Stimulated activated CD8-positive, alpha-beta memory T cell treated with anti-CD3 and anti-CD28 coated beads, Interleukin-15, amount 100 ng/mL, for 24 hours (primary cell): ENCODE data around the gene ZDHHC20.
"Not testable (repeated sequence)": the region's sequence is repeated elsewhere in the genome, so short reads cannot be mapped to it uniquely, and the experiment has no call there.

Experiments used
- DNase-seq: peaks from one replicate; pipeline ENCODE4 v3.0.0-alpha.2; 2020; ENCODE audit warnings: low read depth

The ZDHHC20 gene

DNA sequence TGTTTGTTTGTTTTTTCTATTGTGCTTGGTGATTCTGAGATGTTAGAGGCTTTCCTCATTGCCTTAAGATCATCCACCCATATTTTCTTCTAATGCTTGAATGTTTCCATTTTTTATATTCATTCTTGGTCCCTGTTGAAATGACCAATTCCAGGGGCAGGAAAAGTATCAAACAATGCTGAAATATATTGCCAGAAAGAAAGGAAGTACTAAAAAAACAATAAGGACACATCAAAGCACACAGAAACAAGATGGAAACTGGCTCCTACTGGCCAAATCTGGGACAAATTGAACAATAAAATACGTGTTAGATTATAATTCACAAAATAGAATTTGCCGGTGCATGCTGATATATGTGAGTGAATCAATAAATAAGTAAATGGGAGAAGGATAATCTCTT, 23.9 kb downstream of the ZDHHC20 start:
- DNase-seq = no peak

DNA sequence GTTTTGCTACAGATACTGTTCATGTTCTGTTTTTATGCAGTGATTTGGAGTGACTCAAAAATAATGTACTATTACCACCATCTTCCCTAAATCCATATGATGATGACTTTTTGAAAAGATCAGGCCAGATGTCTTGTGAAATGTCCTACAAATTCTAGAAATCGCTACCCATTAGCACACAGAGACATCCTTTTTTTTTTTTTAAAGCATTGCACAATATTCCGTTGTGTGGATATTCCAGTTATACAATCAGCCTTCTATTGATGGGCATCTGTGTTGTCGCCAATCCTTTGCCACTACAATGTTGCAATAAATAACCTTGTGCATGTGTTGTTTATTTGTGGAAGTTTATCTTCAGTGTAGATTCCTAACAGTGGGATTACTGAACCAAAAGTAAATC, 24.5 kb downstream of the ZDHHC20 start:
- no peak for DNase-seq

DNA sequence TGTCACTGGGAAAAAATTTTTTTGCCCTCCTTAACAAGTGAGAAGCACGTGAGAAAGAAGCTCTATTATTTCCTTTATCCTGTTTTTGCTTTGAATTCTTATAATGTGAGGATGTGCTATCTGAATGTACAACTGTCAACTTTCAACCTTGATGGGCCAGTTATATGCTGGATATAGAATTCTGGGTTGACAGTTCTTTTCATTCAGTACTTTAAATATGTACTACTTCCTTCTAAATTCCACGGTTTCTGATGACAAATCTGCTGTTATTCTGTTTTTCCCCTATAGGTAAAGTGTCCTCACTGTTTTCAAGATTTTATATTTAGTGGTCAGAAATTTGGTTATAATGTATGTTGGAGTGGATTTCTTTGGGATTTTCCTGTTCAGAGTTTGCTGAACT, 29.9 kb downstream of the ZDHHC20 start:
- DNase-seq = no peak

DNA sequence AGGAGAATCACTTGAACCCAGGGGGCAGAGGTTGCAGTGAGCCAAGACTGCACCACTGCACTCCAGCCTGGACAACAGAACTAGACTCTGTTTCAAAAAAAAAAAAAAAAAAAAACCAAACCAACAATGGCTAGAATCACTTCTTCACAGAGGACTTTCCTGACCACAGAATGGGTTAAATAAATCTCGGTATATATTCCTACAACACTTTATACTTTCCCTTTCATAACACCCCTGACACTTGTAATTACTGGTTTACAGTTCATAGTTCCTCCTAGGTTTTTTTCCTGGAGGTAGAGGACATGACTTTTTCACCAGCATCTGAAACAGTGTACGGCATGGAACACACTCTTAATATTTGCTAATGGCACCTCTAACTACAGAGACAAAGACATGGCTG, 31.4 kb downstream of the ZDHHC20 start:
- no peak for DNase-seq

DNA sequence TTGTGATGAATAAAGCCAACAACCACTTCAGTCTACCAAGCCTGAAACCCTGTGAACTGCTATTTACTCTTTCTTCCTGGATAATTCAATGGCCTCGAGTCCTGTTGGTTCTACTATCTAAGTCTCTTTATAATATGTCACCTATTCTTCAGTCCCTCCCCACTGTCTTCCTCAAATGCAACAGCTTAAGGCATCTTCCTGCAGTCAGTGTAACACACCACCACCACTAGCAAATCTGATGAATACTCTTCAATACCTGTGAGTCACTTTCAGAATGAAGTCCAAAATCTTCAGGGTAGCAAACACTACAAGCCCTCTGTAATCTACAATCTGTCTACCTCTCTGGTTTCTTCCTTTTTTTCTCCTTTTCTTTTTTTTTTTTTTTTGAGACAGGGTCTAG, 32.9 kb downstream of the ZDHHC20 start:
- DNase-seq = no peak

DNA sequence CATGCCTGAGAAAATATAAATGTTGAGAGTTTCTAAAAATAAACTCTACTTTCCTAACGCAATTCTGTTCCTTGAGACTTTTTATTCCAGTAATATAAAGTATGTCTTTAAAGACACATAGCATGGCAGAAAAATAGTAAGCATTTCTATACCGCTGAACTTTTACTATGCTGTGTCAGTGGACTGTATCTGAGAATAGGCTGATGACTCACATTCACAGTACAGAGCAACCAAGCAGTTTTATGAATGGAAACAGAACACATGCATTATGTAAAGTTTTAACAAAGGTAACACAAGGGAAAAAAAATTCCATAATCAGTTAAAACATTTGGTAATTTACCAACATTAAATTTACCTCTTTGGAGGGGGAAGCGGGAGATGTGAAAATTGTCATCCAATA, 38.4 kb downstream of the ZDHHC20 start:
- no peak for DNase-seq

DNA sequence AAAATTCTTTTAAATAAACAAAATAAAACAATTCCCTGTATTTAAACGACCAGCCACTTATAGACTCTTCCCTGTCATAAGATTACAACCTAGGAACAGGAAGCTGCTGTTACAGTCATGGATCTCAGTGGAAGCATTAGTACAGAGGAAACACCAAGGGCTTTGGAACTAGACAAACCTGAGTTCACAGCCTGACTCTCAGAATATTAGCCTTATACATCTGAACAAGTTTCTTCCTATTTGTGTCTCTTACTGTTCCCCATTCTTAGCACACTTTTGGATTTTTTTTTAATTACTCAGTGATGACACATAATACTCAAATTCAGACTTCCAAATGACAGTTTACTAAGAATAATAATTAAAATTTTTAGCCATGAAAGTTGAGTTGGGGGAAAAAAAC, 46.1 kb downstream of the ZDHHC20 start:
- no peak for DNase-seq

DNA sequence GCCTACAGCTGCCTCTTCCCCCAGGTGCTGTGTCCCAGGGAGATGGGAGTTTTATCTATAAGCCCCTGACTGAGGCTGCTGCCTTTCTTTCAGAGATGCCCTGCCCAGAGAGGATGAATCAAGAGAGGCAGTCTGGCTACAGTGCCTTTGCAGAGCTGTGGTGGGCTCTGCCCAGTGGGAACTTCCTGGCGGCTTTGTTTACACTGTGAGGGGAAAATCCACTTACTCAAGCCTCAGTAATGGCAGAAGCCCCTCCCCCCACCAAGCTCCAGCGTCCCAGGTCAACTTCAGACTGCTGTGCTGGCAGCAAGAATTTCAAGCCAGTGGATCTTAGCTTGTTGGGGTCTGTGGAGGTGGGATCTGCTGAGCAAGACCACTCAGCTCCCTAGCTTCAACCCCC, 48.6 kb downstream of the ZDHHC20 start:
- not testable (repeated sequence) for DNase-seq

DNA sequence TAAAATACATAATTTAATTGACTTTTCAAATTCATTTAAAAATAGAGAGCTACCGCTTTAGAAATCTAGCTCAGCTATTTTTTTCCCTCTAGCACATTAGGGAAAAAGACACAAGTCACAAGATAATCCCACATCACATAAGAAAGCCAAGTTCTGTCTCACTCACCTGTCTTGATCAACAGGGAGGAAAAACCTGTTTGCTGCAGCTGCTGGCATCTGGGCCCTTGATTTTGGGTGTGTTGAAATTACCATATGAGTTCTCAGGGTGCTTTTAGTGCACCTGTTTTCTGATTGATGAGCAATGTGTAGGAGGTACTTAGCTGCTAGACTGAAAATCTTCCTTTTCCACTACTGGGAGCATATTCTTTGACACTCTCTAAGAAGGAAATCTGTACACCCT, 53.8 kb downstream of the ZDHHC20 start:
- no peak for DNase-seq

DNA sequence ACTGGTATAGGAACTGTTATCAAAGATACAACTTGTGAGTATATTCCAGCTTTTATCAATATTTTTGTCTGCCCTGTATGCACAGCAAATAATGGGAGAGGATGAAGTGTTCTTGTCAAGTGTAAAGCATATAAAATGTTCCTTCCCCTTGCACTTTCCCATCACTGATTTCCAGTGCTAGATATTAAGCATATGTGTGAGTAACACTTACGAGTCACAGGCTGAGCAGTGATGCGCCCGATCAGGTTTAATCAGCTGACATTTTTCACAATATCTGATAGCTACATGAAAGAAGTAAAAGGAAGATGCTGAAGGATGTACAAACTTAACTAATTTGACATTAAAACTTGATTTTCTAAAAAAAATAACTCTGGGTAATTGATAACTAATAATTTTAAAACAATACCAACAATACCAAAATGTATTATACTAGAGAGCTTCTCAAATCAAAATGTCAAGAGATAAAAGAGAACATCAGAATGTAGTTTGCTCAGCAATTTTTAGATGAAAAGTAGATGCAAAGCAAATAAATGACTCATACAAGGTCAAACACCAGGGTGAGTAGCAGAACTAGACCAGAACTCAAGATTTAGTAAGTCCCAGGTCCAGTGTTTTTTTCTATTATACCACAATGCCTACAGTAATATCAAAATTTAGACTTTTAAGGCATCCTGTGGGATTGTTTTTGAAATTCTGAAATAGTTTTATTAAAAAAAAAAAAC, 56.4 kb downstream of the ZDHHC20 start:
- DNase-seq = no peak

DNA sequence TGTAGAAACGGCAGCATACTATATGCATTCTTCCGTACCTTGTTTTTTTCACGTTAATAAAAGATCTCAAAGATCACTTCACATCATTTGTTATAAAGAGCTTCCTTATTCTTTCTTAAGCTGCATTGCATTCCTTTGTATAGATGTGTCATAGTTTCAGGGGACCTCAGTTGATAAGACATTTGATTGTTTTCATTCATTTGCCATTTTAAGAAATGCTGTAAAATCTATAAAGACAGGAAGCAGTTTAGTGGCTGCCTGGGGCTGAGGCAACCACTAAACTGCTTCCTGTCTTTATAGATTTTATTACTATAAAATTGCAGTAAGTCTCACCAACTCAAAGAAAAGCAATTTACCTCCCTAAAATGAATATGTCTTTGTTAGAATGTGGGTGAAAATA, 59.4 kb downstream of the ZDHHC20 start:
- DNase-seq = no peak

DNA sequence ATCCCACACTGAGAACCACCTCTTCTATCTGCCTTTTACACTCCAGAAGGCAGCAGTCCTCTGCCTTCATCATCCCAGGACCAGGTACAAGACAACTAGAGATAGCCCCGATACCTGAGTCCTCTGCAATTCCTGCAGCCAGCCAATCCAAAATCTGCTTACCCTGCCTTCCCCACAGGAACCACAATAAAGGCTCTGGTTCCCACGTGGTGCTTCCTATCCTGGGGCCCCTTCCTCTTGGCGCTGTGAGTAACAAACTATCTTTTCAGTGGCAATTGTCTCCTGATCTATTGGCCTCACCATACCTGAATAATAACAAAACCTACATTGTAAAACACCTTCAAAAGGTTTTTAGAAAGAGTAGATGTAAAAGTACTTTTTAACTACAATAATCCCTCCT, 63.1 kb downstream of the ZDHHC20 start:
- DNase-seq = no peak

DNA sequence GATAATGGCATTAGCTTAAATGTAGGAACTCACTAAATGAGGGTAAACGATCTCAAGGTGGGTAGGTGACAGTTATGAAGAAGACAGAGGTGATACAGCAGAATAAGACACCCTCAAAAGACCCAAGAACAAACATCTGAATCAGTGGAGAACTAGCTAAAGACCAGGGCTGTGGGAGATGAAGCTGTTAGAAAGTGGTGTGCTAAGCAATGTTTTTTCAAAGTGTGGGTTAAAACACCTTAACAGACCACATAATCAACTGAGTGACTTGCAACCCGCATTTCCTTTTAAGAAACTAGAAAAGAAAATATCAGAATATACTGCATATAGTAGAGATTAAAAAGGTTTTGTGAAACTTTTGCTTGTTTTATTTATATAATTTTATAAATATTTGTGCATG, 70.0 kb downstream of the ZDHHC20 start:
- no peak for DNase-seq

DNA sequence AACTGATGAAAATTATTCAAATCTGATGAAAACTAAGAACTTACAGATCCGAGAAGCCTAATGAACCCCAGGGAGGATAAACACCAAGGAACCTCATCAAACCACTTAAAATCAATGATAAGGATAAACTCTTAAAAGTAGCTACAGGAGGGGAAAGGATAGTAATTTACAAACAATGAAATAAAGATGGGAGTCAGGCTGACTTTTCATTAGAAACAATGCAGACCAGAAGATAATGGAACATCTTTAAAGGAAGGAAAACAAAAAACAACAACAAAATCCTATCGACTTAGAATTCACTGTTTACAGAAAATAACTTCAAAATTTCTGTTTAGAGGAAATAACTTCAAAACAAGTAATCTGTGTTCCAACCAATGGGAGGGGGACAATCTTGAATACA, 73.4 kb downstream of the ZDHHC20 start:
- DNase-seq = no peak

DNA sequence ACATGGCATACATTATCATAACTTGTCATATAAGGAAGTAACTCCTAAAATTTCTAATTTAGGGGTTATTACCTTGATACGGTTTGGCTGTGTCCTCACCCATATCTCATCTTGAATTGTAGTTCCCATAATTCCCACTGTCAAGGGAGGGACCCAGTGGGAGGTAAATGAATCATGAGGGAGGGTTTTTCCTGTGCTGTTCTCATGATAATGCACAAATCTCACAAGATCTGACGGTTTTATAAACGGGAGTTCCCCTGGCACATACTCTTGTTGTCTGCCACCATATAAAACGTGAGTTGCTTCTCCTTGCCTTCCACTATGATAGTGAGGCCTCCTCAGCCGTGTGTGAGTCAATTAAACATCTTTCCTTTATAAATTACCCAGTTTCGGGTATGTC, 76.0 kb downstream of the ZDHHC20 start:
- no peak for DNase-seq

DNA sequence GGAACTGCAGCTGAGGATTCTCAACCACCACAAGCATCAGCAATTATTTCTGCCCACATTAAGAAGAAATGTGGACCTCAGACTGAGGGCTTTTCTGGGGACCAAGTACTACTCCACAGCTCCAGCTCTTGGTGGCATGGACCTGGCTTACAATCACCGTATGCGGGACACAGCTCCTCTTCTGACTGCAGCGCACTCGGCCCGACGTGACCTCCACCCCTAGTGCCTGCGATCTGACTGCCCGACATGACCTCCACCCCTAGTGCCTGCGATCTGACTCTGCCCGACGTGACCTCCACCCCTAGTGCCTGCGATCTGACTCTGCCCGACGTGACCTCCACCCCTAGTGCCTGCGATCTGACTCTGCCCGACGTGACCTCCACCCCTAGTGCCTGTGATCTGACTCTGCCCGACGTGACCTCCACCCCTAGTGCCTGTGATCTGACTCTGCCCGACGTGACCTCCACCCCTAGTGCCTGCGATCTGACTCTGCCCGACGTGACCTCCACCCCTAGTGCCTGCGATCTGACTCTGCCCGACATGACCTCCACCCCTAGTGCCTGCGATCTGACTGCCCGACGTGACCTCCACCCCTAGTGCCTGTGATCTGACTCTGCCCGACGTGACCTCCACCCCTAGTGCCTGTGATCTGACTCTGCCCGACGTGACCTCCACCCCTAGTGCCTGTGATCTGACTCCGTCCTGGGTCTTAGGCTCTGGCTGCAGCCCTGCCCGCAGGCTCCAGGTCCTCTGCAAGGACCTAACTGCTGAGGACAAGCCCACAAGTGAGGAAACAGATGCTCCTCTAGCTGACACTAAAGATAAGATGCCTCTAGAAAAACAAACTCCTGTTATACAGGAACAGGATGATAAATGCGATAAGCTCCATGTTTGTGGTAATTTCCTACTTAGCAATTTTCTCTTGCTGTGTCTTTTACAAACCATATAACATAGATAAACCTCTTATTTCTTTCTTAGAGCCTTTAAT, 81.8 kb downstream of the ZDHHC20 start:
- DNase-seq = not testable (repeated sequence)

DNA sequence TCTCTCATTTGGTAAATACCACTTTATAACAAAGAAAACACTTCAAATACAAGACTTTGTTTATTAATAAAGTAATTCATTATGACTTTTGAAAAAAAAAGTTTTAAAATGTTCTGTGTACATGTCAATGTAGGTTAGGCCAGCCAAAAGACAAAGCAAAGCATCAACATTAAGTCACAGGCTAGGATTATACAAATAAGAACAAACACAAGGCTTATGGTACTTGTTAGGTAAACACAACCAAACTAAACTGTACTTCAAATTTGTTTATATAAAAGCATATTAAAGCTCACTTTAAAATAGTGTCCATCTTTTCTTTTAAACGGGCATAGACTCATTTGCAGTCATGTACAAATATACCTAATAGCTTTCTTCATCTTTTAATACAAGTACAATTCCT, 86.6 kb downstream of the ZDHHC20 start:
- no peak for DNase-seq

DNA sequence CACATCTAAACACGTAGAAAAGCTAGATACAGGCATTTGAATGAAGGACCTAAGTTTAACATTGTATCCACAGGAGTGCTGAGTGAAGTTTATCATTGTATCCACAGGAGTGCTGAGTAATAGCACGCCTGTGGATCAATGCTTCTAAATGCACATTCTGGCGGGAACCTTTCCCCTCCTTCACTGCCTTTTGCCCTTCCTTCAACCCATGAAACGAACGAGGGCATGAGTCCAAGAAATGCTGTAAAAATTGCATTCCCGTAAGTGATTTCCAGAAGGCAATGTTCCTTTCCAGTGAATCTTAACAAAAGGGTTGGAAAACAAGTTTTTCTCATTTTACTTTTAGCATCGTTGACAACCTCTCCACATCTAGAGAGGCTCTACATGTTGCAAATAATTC, 88.1 kb downstream of the ZDHHC20 start:
- no peak for DNase-seq

DNA sequence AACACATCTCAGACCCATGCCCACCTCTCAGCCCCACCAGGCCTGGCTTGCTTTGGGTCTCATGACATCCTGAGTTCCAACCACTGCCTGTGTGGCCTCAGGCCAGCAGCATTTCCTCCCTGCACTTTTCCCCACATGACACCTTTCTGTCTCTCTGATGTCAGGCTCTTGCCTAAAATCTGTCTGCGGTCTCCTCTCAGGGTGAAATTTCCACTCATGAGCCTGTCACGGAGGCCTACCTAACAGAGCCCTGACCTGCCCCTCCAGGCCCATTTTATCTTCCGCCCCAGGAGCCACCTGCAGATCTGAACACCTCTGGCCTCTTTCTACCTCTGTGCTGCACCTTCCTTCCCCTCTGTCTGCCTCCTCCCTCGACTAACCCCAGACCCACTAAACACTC, 93.5 kb downstream of the ZDHHC20 start:
- DNase-seq = no peak

DNA sequence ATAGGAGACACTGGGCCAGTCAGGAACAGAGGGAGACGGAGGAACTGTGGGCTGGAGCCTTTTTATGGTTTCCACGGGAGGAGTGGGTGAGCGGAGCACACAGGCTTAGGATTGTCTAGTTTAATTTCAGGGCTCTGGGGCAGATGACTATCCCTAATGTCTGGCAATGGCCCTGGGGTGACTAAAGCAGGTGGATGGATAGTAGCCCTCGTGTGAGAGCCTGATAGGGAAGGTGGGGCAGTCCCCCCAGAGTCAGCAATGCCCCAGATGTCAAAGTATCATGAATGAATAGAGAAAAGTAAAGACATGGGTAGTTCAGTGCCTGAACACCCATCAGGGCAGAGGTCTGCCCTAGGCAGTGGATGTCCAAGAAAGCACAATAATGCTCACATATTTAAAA, 94.2 kb downstream of the ZDHHC20 start:
- no peak for DNase-seq

DNA sequence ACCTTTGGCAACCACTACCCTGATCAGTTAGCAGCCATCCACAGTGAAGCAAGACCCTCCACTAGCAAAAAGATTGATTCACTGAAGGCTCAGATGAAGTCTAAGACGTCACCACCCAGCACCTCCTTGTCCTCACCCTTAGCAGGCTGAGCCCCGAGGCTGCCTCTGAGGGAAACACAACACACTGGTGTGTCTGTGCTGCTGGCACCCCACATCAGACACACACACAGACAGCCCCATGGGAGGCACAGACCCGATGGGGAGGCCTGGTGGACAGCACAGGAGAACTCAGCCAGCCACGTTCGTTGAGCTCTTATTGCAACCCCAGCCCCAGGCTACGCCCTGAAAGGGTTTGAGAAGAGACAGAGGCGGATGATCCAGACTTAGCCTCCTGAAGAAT, 94.7 kb downstream of the ZDHHC20 start:
- no peak for DNase-seq

DNA sequence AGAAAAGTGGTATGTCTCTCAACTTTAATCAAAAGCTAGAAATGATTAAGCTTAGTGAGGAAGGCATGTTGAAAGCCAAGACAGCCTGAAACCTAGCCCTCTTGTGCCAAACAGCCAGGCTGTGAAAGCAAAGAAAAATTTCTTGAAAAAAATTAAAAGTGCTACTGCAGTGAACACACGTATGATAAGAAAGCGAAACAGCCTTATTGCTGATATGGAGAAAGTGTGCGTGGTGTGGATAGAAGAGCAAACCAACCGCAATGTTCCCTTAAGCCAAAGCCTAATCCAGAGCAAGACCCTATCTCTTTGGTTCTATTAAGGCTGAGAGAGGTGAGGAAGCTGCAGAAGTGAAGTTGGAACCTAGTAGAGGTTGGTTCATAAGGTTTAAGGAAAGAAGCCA, 96.4 kb downstream of the ZDHHC20 start:
- DNase-seq = no peak

DNA sequence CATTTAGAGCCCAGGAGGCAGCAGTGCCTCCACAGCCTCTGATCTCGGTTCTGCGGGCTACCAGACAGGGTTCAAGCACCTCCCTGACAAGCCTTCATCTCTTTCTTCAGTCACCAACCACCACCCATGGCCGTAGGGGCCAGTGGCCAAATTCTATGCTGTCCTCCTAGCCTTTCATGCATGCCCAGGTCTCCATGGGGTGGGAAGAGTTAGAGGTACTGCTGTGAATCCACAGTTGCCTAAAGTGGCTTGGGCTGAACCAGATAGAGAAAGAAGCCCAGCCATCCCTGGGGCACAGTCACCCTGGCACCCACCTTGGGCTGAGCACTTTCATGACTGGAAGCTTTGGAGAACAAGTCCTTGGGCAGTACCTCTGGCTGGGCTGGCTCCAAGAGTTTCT, 97.4 kb downstream of the ZDHHC20 start:
- no peak for DNase-seq
